ENCODE results near the gene DNAJC4.

Gene DNAJC4

GRCh38 chr11:64275031-64275800 is 44.9 kb downstream of the DNAJC4 start:
- no peak overlapping the region for H3K4ac ChIP-seq (ENCODE audit: low read depth in 1 of 2, low read length in 2 of 2)
- H2AK5ac ChIP-seq (ENCODE audit: low read length, severe bottlenecking): no peak overlapping the region
- no peak overlapping the region for H3K18ac ChIP-seq (ENCODE audit: low read depth in 1 of 2, low read length in 2 of 2)
- peaks cover 20% of the 10 kb centered on the region for H3K4me1 ChIP-seq (ENCODE audit: control insufficient read depth, insufficient read depth, low read depth, low read length)
- no peak overlapping the region for H3K27ac ChIP-seq (ENCODE audit: low read length, poor library complexity, severe bottlenecking)
- no peak for DNase-seq
- no peak overlapping the region for H3K9ac ChIP-seq (ENCODE audit: low read length)
- H3K27me3 ChIP-seq (ENCODE audit: control insufficient read depth in 1 of 2, insufficient read depth in 1 of 2, low read length in 2 of 2): no peaks in the 10 kb centered on the region
- H2BK120ac ChIP-seq (ENCODE audit: low read depth, low read length): no peak overlapping the region
- H2BK12ac ChIP-seq (ENCODE audit: low read length in 2 of 2): no peak overlapping the region
- no peak overlapping the region for H4K8ac ChIP-seq (ENCODE audit: low read length)
- no peaks in the 10 kb centered on the region for H3K9me3 ChIP-seq (ENCODE audit: control insufficient read depth, low read length)
- 92% methylated on average over 14 of the region's 15 CpGs for WGBS
- no peak overlapping the region for H2AFZ ChIP-seq (ENCODE audit: low read depth, low read length)
- H2BK15ac ChIP-seq (ENCODE audit: low read depth, poor library complexity, severe bottlenecking): no peak overlapping the region
- peak overlapping the region; percentile 79 for H4K91ac ChIP-seq (ENCODE audit: low read length)
- peaks cover 25% of the 10 kb centered on the region for H3K79me1 ChIP-seq (replicated peaks; ENCODE audit: low read length, poor library complexity, severe bottlenecking)
- H3K4me2 ChIP-seq (ENCODE audit: low read length, poor library complexity, severe bottlenecking): no peak overlapping the region
- no peak overlapping the region for H3K14ac ChIP-seq (ENCODE audit: low read length in 2 of 2)
- no peak overlapping the region for H3K23ac ChIP-seq (ENCODE audit: low read length in 2 of 2)
- H3K4me3 ChIP-seq (ENCODE audit: insufficient read depth in 1 of 2, low read depth in 1 of 2, low read length in 2 of 2): no peak overlapping the region
- no peak overlapping the region for H2BK5ac ChIP-seq (ENCODE audit: low read depth, low read length, poor library complexity, severe bottlenecking)
- peaks cover 36 to 37% of the 10 kb centered on the region in 2 experiments for H3K36me3 ChIP-seq (ENCODE audit: control insufficient read depth in 1 of 2, insufficient read depth in 2 of 2, low read depth in 1 of 2, low read length in 2 of 2)

GRCh38 chr11:64275841-64276240 is 45.5 kb downstream of the DNAJC4 start:
- no peak overlapping the region for H3K4me3 ChIP-seq (ENCODE audit: insufficient read depth in 1 of 2, low read depth in 1 of 2, low read length in 2 of 2)
- WGBS: no CpG with 5 or more reads among the region's 2 CpGs

GRCh38 chr11:64276653-64277431 is 46.5 kb downstream of the DNAJC4 start:
- H3K23ac ChIP-seq (ENCODE audit: low read length in 2 of 2): no peak overlapping the region
- H3K14ac ChIP-seq (ENCODE audit: low read length in 2 of 2): no peak overlapping the region
- H2AFZ ChIP-seq (ENCODE audit: low read depth, low read length): no peak overlapping the region
- no peak overlapping the region for H2AK5ac ChIP-seq (ENCODE audit: low read length, severe bottlenecking)
- peaks cover 42 to 43% of the 10 kb centered on the region in 2 experiments for H3K36me3 ChIP-seq (ENCODE audit: control insufficient read depth in 1 of 2, insufficient read depth in 2 of 2, low read depth in 1 of 2, low read length in 2 of 2)
- DNase-seq: no peak
- H3K4me1 ChIP-seq (ENCODE audit: control insufficient read depth, insufficient read depth, low read depth, low read length): peaks cover 16% of the 10 kb centered on the region
- peaks cover 32% of the 10 kb centered on the region for H3K79me1 ChIP-seq (replicated peaks; ENCODE audit: low read length, poor library complexity, severe bottlenecking)
- no peak overlapping the region for H4K91ac ChIP-seq (ENCODE audit: low read length)
- no peak overlapping the region for H3K4ac ChIP-seq (ENCODE audit: low read depth in 1 of 2, low read length in 2 of 2)
- H4K8ac ChIP-seq (ENCODE audit: low read length): peak overlapping the region; percentile 30
- no peaks in the 10 kb centered on the region for H3K9me3 ChIP-seq (ENCODE audit: control insufficient read depth, low read length)
- H3K4me2 ChIP-seq (ENCODE audit: low read length, poor library complexity, severe bottlenecking): no peak overlapping the region
- no peak overlapping the region for H2BK15ac ChIP-seq (ENCODE audit: low read depth, poor library complexity, severe bottlenecking)
- H3K27me3 ChIP-seq (ENCODE audit: control insufficient read depth in 1 of 2, insufficient read depth in 1 of 2, low read length in 2 of 2): no peaks in the 10 kb centered on the region
- no peak overlapping the region for H3K18ac ChIP-seq (ENCODE audit: low read depth in 1 of 2, low read length in 2 of 2)
- H3K9ac ChIP-seq (ENCODE audit: low read length): peak overlapping the region; percentile 27
- H2BK5ac ChIP-seq (ENCODE audit: low read depth, low read length, poor library complexity, severe bottlenecking): peak overlapping the region; percentile 48
- no peak overlapping the region for H2BK120ac ChIP-seq (ENCODE audit: low read depth, low read length)
- H3K4me3 ChIP-seq (ENCODE audit: insufficient read depth in 1 of 2, low read depth in 1 of 2, low read length in 2 of 2): no peak overlapping the region
- H3K27ac ChIP-seq (ENCODE audit: low read length, poor library complexity, severe bottlenecking): peak overlapping the region; percentile 71
- H2BK12ac ChIP-seq (ENCODE audit: low read length in 2 of 2): no peak overlapping the region
- 92% methylated on average over 17 of the region's 17 CpGs for WGBS

More at GRCh38 chr11:64275841-64276240, 45.5 kb downstream of the DNAJC4 start:
- no peaks in the 10 kb centered on the region for H3K27me3 ChIP-seq (ENCODE audit: control insufficient read depth in 1 of 2, insufficient read depth in 1 of 2, low read length in 2 of 2)
- no peak overlapping the region for H2BK120ac ChIP-seq (ENCODE audit: low read depth, low read length)
- H2BK12ac ChIP-seq (ENCODE audit: low read length in 2 of 2): no peak overlapping the region
- no peak overlapping the region for H4K8ac ChIP-seq (ENCODE audit: low read length)
- no peaks in the 10 kb centered on the region for H3K9me3 ChIP-seq (ENCODE audit: control insufficient read depth, low read length)
- H4K91ac ChIP-seq (ENCODE audit: low read length): no peak overlapping the region
- no peak overlapping the region for H3K9ac ChIP-seq (ENCODE audit: low read length)
- H3K18ac ChIP-seq (ENCODE audit: low read depth in 1 of 2, low read length in 2 of 2): no peak overlapping the region
- H3K27ac ChIP-seq (ENCODE audit: low read length, poor library complexity, severe bottlenecking): peak overlapping the region; percentile 13
- no peak overlapping the region for H2AFZ ChIP-seq (ENCODE audit: low read depth, low read length)
- H2AK5ac ChIP-seq (ENCODE audit: low read length, severe bottlenecking): peak overlapping the region; percentile 66
- H3K4me2 ChIP-seq (ENCODE audit: low read length, poor library complexity, severe bottlenecking): no peak overlapping the region
- no peak for DNase-seq
- peaks cover 36 to 37% of the 10 kb centered on the region in 2 experiments for H3K36me3 ChIP-seq (ENCODE audit: control insufficient read depth in 1 of 2, insufficient read depth in 2 of 2, low read depth in 1 of 2, low read length in 2 of 2)
- H3K4ac ChIP-seq (ENCODE audit: low read depth in 1 of 2, low read length in 2 of 2): no peak overlapping the region
- peaks cover 20% of the 10 kb centered on the region for H3K4me1 ChIP-seq (ENCODE audit: control insufficient read depth, insufficient read depth, low read depth, low read length)
- no peak overlapping the region for H2BK5ac ChIP-seq (ENCODE audit: low read depth, low read length, poor library complexity, severe bottlenecking)
- no peak overlapping the region for H2BK15ac ChIP-seq (ENCODE audit: low read depth, poor library complexity, severe bottlenecking)
- no peak overlapping the region for H3K14ac ChIP-seq (ENCODE audit: low read length in 2 of 2)
- peaks cover 25% of the 10 kb centered on the region for H3K79me1 ChIP-seq (replicated peaks; ENCODE audit: low read length, poor library complexity, severe bottlenecking)
- no peak overlapping the region for H3K23ac ChIP-seq (ENCODE audit: low read length in 2 of 2)

GRCh38 chr11:64278576-64279190 is 48.3 kb downstream of the DNAJC4 start:
- H3K4me3 ChIP-seq (ENCODE audit: insufficient read depth in 1 of 2, low read depth in 1 of 2, low read length in 2 of 2): no peak overlapping the region
- H2BK15ac ChIP-seq (ENCODE audit: low read depth, poor library complexity, severe bottlenecking): no peak overlapping the region
- no peaks in the 10 kb centered on the region for H3K9me3 ChIP-seq (ENCODE audit: control insufficient read depth, low read length)
- H4K91ac ChIP-seq (ENCODE audit: low read length): no peak overlapping the region
- peaks cover 15% of the 10 kb centered on the region for H3K4me1 ChIP-seq (ENCODE audit: control insufficient read depth, insufficient read depth, low read depth, low read length)
- no peak for DNase-seq
- no peak overlapping the region for H2BK12ac ChIP-seq (ENCODE audit: low read length in 2 of 2)
- H3K14ac ChIP-seq (ENCODE audit: low read length in 2 of 2): no peak overlapping the region
- peak overlapping the region; percentile 17 for H2AK5ac ChIP-seq (ENCODE audit: low read length, severe bottlenecking)
- no peak overlapping the region for H3K4me2 ChIP-seq (ENCODE audit: low read length, poor library complexity, severe bottlenecking)
- no peak overlapping the region for H3K4ac ChIP-seq (ENCODE audit: low read depth in 1 of 2, low read length in 2 of 2)
- H3K36me3 ChIP-seq (ENCODE audit: control insufficient read depth in 1 of 2, insufficient read depth in 2 of 2, low read depth in 1 of 2, low read length in 2 of 2): peaks cover 50 to 53% of the 10 kb centered on the region in 2 experiments
- no peaks in the 10 kb centered on the region for H3K27me3 ChIP-seq (ENCODE audit: control insufficient read depth in 1 of 2, insufficient read depth in 1 of 2, low read length in 2 of 2)
- H3K23ac ChIP-seq (ENCODE audit: low read length in 2 of 2): no peak overlapping the region
- no peak overlapping the region for H2BK120ac ChIP-seq (ENCODE audit: low read depth, low read length)
- H3K18ac ChIP-seq (ENCODE audit: low read depth in 1 of 2, low read length in 2 of 2): no peak overlapping the region
- H2AFZ ChIP-seq (ENCODE audit: low read depth, low read length): no peak overlapping the region
- no peak overlapping the region for H3K27ac ChIP-seq (ENCODE audit: low read length, poor library complexity, severe bottlenecking)
- 94% methylated on average over 8 of the region's 8 CpGs for WGBS
- no peak overlapping the region for H2BK5ac ChIP-seq (ENCODE audit: low read depth, low read length, poor library complexity, severe bottlenecking)
- no peak overlapping the region for H3K9ac ChIP-seq (ENCODE audit: low read length)
- no peak overlapping the region for H4K8ac ChIP-seq (ENCODE audit: low read length)
- peaks cover 43% of the 10 kb centered on the region for H3K79me1 ChIP-seq (replicated peaks; ENCODE audit: low read length, poor library complexity, severe bottlenecking)

Data from mesenchymal stem cell (in vitro differentiated cells and primary cell).